Measurements from ENCODE around the gene PSMB11.

- TF ChIP-seq, protein P1, sequence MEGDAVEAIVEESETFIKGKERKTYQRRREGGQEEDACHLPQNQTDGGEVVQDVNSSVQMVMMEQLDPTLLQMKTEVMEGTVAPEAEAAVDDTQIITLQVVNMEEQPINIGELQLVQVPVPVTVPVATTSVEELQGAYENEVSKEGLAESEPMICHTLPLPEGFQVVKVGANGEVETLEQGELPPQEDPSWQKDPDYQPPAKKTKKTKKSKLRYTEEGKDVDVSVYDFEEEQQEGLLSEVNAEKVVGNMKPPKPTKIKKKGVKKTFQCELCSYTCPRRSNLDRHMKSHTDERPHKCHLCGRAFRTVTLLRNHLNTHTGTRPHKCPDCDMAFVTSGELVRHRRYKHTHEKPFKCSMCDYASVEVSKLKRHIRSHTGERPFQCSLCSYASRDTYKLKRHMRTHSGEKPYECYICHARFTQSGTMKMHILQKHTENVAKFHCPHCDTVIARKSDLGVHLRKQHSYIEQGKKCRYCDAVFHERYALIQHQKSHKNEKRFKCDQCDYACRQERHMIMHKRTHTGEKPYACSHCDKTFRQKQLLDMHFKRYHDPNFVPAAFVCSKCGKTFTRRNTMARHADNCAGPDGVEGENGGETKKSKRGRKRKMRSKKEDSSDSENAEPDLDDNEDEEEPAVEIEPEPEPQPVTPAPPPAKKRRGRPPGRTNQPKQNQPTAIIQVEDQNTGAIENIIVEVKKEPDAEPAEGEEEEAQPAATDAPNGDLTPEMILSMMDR (IDR thresholded peaks at IDR 0.05), result no peak
- no peak for TF ChIP-seq POLR2A (IDR thresholded peaks at IDR 0.05)
Measured at GRCh38 chr14:23021434-23021833, 20.6 kb upstream of the PSMB11 start.

Measured in heart left ventricle (tissue), 13 donors.